Ishikawa (cell line): ENCODE results near the gene HTR1D.
A peak's percentile ranks its signal among the peaks of the same experiment; 100 is the strongest.

Experiments
- CEBPB ChIP-seq: IDR thresholded peaks from 2 replicates; pipeline ENCODE4 v1.6.1; 2012
- CREB1 ChIP-seq: IDR thresholded peaks from 2 replicates; pipeline ENCODE4 v1.6.1; 2012; ENCODE audit warnings: low read depth
- EGR1 ChIP-seq: IDR thresholded peaks from 2 replicates; pipeline ENCODE4 v1.6.1; 2012
- EP300 ChIP-seq: IDR thresholded peaks from 2 replicates; pipeline ENCODE4 v1.6.1; 2012; ENCODE audit warnings: borderline replicate concordance
- FOXM1 ChIP-seq: IDR thresholded peaks from 2 replicates; pipeline ENCODE4 v1.6.1; 2012; ENCODE audit warnings: low read depth, borderline replicate concordance
- NFIC ChIP-seq: IDR thresholded peaks from 2 replicates; pipeline ENCODE4 v1.6.1; 2012
- RAD21 ChIP-seq: IDR thresholded peaks from 2 replicates; pipeline ENCODE4 v1.6.1; 2012; ENCODE audit warnings: low read depth
- TAF1 ChIP-seq: IDR thresholded peaks from 2 replicates; pipeline ENCODE4 v1.6.1; 2012; ENCODE audit warnings: low read depth, mild to moderate bottlenecking
- TCF12 ChIP-seq: IDR thresholded peaks from 2 replicates; pipeline ENCODE4 v1.6.1; 2012; ENCODE audit warnings: low read depth
- TEAD4 ChIP-seq: IDR thresholded peaks from 2 replicates; pipeline ENCODE4 v1.6.1; 2012
- USF1 ChIP-seq: IDR thresholded peaks from 2 replicates; pipeline ENCODE4 v1.6.1; 2012
- YY1 ChIP-seq: IDR thresholded peaks from 2 replicates; pipeline ENCODE4 v1.6.1; 2012; ENCODE audit warnings: low read depth
- ZBTB7A ChIP-seq: IDR thresholded peaks from 2 replicates; pipeline ENCODE4 v1.6.1; 2012; ENCODE audit warnings: low read depth
- TF ChIP-seq, protein P1 (sequence below): IDR thresholded peaks from 2 replicates; pipeline ENCODE4 v1.6.1; 2012
- TF ChIP-seq, protein P2 (sequence below): IDR thresholded peaks from 2 replicates; pipeline ENCODE4 v1.6.1; 2012; ENCODE audit warnings: low read depth, mild to moderate bottlenecking

Gene HTR1D, protein sequence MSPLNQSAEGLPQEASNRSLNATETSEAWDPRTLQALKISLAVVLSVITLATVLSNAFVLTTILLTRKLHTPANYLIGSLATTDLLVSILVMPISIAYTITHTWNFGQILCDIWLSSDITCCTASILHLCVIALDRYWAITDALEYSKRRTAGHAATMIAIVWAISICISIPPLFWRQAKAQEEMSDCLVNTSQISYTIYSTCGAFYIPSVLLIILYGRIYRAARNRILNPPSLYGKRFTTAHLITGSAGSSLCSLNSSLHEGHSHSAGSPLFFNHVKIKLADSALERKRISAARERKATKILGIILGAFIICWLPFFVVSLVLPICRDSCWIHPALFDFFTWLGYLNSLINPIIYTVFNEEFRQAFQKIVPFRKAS

GRCh38 chr1:23217421-23218115, at the start of gene HTR1D:
TSS of gene HTR1D (minus strand) at chr1:23217502. CDS start at chr1:23194219, 23,283 bp downstream.
- peak; percentile 75; the same call in 1 of the 2 replicates for TF ChIP-seq ZBTB7A
- no peak for TF ChIP-seq EGR1

DNA sequence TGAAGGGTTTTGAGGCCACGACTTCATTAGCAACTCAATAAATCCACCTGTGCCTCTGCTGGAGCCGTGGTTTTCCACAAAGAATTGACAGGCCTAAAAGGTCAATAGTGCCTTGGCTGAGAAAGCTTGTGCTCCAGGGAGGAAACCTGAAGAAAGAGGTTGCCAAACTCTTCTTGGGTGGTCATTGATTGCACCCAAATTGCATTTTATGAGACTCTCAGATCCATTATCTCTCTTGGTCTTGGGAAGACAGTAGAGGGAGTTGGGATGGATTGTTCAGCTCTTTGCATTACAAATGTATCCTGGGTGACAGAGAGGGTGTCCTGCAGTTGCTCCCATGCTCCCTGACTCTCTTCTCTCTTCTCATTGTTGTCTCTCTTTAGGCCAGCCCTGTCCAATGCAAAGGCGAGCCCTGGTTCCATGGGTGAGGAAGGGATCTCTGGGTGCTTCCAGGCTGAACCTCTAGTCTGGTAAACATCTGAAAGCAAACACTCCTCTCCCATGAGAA, 46.1 kb upstream of the HTR1D start:
- no peak for TF ChIP-seq EGR1
- TF ChIP-seq USF1 = no peak
- TF ChIP-seq NFIC = no peak
- TF ChIP-seq TCF12 = no peak
- TF ChIP-seq FOXM1 = no peak
- TF ChIP-seq ZBTB7A = no peak

GRCh38 chr1:23254584-23254983, 37.3 kb upstream of the HTR1D start:
- TF ChIP-seq, protein P1, sequence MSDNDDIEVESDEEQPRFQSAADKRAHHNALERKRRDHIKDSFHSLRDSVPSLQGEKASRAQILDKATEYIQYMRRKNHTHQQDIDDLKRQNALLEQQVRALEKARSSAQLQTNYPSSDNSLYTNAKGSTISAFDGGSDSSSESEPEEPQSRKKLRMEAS = no peak

DNA sequence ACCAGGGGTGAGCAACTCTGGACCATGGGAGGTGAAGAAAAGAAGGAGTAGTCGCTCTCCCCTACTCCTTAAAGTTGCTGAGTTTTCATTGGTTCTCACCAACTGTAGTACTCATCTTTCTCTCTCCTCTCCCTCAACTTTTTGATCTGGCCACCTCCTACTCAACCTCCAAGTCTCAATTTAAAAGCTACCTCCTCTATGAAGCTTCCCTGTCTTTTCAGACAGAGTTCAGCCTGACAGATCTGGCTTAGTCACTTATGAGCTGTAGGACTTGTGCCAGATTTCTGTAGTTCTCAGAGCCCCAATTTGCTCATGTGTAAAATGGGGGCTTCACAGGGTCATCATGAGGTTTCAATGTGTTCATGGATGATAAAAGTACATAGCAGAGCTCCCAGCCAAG, 34.5 kb upstream of the HTR1D start:
- TF ChIP-seq NFIC (no peak), EGR1 (no peak), YY1 (no peak), CEBPB (no peak)

DNA sequence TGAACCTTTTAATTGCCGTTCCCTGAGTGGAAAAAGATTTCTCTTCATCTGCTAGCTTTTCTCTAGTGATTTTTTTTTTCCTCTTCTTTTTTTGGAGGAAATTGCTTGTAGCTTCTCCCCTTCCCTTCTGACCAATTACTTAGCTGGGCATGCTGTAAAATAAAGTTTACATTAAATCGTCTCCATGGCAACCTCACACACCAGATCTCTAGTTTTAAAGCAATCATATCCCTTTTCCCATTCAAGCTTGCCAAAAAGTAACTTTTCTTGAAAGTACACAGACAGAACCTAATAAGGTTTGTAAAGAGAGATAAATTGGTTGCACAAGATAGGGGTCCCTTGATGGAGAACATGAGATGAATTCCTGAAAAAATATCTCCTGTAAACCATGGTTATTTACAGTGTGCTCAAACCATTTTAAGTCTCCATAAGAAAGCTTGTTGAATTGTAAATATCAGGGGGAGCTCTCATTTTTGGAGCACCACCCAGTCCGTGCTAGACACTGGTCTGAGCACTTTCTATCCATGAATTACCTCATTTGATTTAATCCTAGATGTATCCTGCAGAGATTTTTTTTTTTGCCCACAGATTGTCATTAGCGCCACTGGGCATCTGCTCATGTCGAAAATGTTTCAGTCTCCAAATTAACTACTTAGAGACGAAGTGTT, 32.6 kb upstream of the HTR1D start:
- TF ChIP-seq YY1 (no peak), TCF12 (no peak), FOXM1 (no peak), TEAD4 (no peak), EP300 (no peak), RAD21 (no peak), NFIC (no peak), TAF1 (no peak), CEBPB (no peak), EGR1 (no peak), CREB1 (no peak)
- TF ChIP-seq, protein P1 = no peak
- TF ChIP-seq, protein P2, sequence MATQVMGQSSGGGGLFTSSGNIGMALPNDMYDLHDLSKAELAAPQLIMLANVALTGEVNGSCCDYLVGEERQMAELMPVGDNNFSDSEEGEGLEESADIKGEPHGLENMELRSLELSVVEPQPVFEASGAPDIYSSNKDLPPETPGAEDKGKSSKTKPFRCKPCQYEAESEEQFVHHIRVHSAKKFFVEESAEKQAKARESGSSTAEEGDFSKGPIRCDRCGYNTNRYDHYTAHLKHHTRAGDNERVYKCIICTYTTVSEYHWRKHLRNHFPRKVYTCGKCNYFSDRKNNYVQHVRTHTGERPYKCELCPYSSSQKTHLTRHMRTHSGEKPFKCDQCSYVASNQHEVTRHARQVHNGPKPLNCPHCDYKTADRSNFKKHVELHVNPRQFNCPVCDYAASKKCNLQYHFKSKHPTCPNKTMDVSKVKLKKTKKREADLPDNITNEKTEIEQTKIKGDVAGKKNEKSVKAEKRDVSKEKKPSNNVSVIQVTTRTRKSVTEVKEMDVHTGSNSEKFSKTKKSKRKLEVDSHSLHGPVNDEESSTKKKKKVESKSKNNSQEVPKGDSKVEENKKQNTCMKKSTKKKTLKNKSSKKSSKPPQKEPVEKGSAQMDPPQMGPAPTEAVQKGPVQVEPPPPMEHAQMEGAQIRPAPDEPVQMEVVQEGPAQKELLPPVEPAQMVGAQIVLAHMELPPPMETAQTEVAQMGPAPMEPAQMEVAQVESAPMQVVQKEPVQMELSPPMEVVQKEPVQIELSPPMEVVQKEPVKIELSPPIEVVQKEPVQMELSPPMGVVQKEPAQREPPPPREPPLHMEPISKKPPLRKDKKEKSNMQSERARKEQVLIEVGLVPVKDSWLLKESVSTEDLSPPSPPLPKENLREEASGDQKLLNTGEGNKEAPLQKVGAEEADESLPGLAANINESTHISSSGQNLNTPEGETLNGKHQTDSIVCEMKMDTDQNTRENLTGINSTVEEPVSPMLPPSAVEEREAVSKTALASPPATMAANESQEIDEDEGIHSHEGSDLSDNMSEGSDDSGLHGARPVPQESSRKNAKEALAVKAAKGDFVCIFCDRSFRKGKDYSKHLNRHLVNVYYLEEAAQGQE = no peak

- TF ChIP-seq CREB1 (no peak), EGR1 (no peak), EP300 (no peak), NFIC (no peak), TCF12 (no peak), TEAD4 (no peak), ZBTB7A (no peak), RAD21 (no peak), USF1 (no peak), TAF1 (no peak), CEBPB (no peak), YY1 (no peak), FOXM1 (no peak)
- TF ChIP-seq, protein P2 = no peak
- TF ChIP-seq, protein P1 = no peak
Measured at GRCh38 chr1:23247276-23247675, 30.0 kb upstream of the HTR1D start.
